Neural cell (in vitro differentiated cells): ENCODE data around the gene REV3L.

Experiments
- EZH2 ChIP-seq: fragments of 200-600, 300-800 bp; shearing (Covaris generic), sonication (generic); IDR thresholded peaks from 2 replicates; pipeline ENCODE4 v1.6.1; 2014; ENCODE audit warnings: antibody characterized with exemption, low read length, borderline replicate concordance, mild to moderate bottlenecking; ENCODE audit not compliant: insufficient read depth, poor library complexity, severe bottlenecking
- POLR2AphosphoS5 ChIP-seq: IDR thresholded peaks from 2 replicates; pipeline ENCODE4 v1.6.1; 2012
- RAD21 ChIP-seq: fragments of 450-650 bp; conservative IDR thresholded peaks from 2 replicates; pipeline ENCODE4 v1.6.1; 2014; ENCODE audit warnings: antibody characterized with exemption, mild to moderate bottlenecking, moderate library complexity
- SMC3 ChIP-seq: fragments of 450-650 bp; conservative IDR thresholded peaks from 2 replicates; pipeline ENCODE4 v1.6.1; 2014; ENCODE audit warnings: antibody characterized with exemption, mild to moderate bottlenecking, moderate library complexity; ENCODE audit not compliant: poor library complexity
- TF ChIP-seq, protein P1 (sequence below): fragments of 450-650 bp; IDR thresholded peaks from 2 replicates; pipeline ENCODE4 v1.5.1; 2014; ENCODE audit warnings: antibody characterized with exemption, mild to moderate bottlenecking, moderate library complexity; ENCODE audit not compliant: poor library complexity, severe bottlenecking
- TF ChIP-seq, protein P2 (sequence below): IDR thresholded peaks from 2 replicates; pipeline ENCODE4 v1.6.1; 2012; ENCODE audit warnings: borderline replicate concordance

DNA sequence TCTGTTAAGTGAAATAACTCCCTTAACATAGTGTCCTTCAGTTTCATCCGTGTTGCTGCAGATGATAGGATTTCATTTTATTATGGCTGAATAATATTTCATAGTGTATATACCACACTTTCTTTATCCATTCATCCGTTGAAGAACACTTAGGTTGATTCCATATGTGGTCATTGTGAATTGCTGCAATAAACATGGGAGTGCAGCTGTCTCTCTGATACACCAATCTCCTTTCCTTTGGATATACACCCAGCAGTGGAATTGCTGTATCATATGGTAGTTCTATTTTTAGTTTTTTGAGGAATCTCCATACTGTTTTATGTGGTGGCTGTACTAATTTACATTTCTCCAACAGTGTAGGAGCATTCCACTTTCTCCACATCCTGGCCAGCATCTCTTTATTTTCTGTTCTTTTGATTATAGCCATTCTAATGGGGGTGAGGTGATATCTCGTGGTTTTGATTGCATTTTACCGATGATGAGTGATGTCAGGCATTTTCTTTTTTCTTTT lies 202.5 kb downstream of the REV3L start:
- TF ChIP-seq, protein P1, sequence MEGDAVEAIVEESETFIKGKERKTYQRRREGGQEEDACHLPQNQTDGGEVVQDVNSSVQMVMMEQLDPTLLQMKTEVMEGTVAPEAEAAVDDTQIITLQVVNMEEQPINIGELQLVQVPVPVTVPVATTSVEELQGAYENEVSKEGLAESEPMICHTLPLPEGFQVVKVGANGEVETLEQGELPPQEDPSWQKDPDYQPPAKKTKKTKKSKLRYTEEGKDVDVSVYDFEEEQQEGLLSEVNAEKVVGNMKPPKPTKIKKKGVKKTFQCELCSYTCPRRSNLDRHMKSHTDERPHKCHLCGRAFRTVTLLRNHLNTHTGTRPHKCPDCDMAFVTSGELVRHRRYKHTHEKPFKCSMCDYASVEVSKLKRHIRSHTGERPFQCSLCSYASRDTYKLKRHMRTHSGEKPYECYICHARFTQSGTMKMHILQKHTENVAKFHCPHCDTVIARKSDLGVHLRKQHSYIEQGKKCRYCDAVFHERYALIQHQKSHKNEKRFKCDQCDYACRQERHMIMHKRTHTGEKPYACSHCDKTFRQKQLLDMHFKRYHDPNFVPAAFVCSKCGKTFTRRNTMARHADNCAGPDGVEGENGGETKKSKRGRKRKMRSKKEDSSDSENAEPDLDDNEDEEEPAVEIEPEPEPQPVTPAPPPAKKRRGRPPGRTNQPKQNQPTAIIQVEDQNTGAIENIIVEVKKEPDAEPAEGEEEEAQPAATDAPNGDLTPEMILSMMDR = no peak
- TF ChIP-seq EZH2 (no peak), RAD21 (no peak), SMC3 (no peak), POLR2AphosphoS5 (no peak)
- TF ChIP-seq, protein P2, sequence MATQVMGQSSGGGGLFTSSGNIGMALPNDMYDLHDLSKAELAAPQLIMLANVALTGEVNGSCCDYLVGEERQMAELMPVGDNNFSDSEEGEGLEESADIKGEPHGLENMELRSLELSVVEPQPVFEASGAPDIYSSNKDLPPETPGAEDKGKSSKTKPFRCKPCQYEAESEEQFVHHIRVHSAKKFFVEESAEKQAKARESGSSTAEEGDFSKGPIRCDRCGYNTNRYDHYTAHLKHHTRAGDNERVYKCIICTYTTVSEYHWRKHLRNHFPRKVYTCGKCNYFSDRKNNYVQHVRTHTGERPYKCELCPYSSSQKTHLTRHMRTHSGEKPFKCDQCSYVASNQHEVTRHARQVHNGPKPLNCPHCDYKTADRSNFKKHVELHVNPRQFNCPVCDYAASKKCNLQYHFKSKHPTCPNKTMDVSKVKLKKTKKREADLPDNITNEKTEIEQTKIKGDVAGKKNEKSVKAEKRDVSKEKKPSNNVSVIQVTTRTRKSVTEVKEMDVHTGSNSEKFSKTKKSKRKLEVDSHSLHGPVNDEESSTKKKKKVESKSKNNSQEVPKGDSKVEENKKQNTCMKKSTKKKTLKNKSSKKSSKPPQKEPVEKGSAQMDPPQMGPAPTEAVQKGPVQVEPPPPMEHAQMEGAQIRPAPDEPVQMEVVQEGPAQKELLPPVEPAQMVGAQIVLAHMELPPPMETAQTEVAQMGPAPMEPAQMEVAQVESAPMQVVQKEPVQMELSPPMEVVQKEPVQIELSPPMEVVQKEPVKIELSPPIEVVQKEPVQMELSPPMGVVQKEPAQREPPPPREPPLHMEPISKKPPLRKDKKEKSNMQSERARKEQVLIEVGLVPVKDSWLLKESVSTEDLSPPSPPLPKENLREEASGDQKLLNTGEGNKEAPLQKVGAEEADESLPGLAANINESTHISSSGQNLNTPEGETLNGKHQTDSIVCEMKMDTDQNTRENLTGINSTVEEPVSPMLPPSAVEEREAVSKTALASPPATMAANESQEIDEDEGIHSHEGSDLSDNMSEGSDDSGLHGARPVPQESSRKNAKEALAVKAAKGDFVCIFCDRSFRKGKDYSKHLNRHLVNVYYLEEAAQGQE = no peak
